GM12878 (cell line): ENCODE results near the gene UBC.

Experiments
- BACH1 ChIP-seq: fragments of 450-650 bp; IDR thresholded peaks from 2 replicates; pipeline ENCODE4 v1.6.1; 2017; ENCODE audit warnings: mild to moderate bottlenecking, borderline replicate concordance
- CREM ChIP-seq: IDR thresholded peaks from 2 replicates; pipeline ENCODE4 v1.6.1; 2014; ENCODE audit warnings: antibody characterized with exemption, low read depth
- EED ChIP-seq: sonication (generic); IDR thresholded peaks from 2 replicates; pipeline ENCODE4 v1.6.1; 2016; ENCODE audit warnings: antibody characterized with exemption, low read depth
- ESRRA ChIP-seq: IDR thresholded peaks from 2 replicates; pipeline ENCODE4 v1.6.1; 2012; ENCODE audit warnings: mild to moderate bottlenecking, low read length, improper control_type of control experiment
- JUND ChIP-seq: IDR thresholded peaks from 2 replicates; pipeline ENCODE4 v1.6.1; 2012; ENCODE audit warnings: low read depth, mild to moderate bottlenecking, low read length, improper control_type of control experiment, moderate library complexity
- NFXL1 ChIP-seq: fragments of 450-650 bp; IDR thresholded peaks from 2 replicates; pipeline ENCODE4 v1.6.1; 2017; ENCODE audit warnings: antibody characterized with exemption, mild to moderate bottlenecking, borderline replicate concordance
- POLR2A ChIP-seq: IDR thresholded peaks from 2 replicates; pipeline ENCODE4 v1.6.1; 2011; ENCODE audit warnings: low read depth, mild to moderate bottlenecking, low read length
- POLR2AphosphoS5 ChIP-seq: IDR thresholded peaks from 2 replicates; pipeline ENCODE4 v1.6.1; 2011; ENCODE audit warnings: mild to moderate bottlenecking, low read length, inconsistent platforms
- WRNIP1 ChIP-seq: IDR thresholded peaks from 2 replicates; pipeline ENCODE4 v1.6.1; 2011; ENCODE audit warnings: low read depth, low read length, improper control_type of control experiment, borderline replicate concordance
- ZNF274 ChIP-seq: IDR thresholded peaks from one replicate; pipeline ENCODE4 v1.8.0; 2011; ENCODE audit not compliant: insufficient read length, insufficient read depth
- TF ChIP-seq, protein P1 (sequence below), 3 experiments: IDR thresholded peaks in 2 of 3; conservative IDR thresholded peaks in 1 of 3; 2 replicates each; pipeline ENCODE4 v1.5.1; 2011; ENCODE audit warnings: low read depth in 3 of 3, low read length in 3 of 3, mild to moderate bottlenecking in 3 of 3, control low read depth in 2 of 3, moderate library complexity in 2 of 3, inconsistent platforms in 1 of 3, mixed read lengths in 1 of 3; ENCODE audit not compliant: control insufficient read depth in 2 of 3, insufficient read depth in 1 of 3; ENCODE audit errors: extremely low read depth in 1 of 3
- TF ChIP-seq, protein P2 (sequence below): fragments of 450-650 bp; IDR thresholded peaks from 2 replicates; pipeline ENCODE4 v1.6.1; 2016; ENCODE audit warnings: mild to moderate bottlenecking
- TF ChIP-seq, protein P3 (sequence below): fragments of 450-650 bp; IDR thresholded peaks from 2 replicates; pipeline ENCODE4 v1.6.1; 2017; ENCODE audit warnings: borderline replicate concordance
- TF ChIP-seq, protein P4 (sequence below): fragments of 450-650 bp; formaldehyde crosslinking; IDR thresholded peaks from 2 replicates; pipeline ENCODE4 v1.4.0; 2022; ENCODE audit warnings: mild to moderate bottlenecking, moderate library complexity

DNA sequence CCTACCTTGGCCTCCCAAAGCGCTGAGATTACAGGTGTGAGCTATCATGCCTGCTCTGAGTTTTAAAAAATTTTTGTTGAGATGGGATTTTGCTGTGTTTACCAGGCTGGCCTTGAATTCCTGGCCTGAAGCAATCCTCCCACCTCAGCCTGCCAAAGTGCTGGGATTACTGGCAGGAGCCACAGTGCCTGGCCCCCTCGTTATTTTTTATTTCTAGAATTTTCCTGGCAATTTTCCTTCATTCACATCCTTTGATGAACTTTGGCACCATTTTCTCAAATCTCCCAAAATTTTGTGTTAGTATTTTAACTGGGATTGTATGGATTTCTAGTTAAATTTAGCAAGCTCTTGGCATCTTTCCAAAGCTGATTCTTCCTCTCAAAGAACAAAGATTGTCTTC lies 26.2 kb downstream of the UBC start:
- no peak for TF ChIP-seq BACH1
- TF ChIP-seq POLR2A: no peak
- TF ChIP-seq, protein P1, sequence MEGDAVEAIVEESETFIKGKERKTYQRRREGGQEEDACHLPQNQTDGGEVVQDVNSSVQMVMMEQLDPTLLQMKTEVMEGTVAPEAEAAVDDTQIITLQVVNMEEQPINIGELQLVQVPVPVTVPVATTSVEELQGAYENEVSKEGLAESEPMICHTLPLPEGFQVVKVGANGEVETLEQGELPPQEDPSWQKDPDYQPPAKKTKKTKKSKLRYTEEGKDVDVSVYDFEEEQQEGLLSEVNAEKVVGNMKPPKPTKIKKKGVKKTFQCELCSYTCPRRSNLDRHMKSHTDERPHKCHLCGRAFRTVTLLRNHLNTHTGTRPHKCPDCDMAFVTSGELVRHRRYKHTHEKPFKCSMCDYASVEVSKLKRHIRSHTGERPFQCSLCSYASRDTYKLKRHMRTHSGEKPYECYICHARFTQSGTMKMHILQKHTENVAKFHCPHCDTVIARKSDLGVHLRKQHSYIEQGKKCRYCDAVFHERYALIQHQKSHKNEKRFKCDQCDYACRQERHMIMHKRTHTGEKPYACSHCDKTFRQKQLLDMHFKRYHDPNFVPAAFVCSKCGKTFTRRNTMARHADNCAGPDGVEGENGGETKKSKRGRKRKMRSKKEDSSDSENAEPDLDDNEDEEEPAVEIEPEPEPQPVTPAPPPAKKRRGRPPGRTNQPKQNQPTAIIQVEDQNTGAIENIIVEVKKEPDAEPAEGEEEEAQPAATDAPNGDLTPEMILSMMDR (IDR thresholded peaks at IDR 0.05 in 2 of 3, conservative IDR thresholded peaks at IDR 0.05 in 1 of 3; ENCODE audit: control insufficient read depth in 2 of 3, extremely low read depth in 1 of 3, insufficient read depth in 1 of 3, low read depth in 3 of 3, low read length in 3 of 3): no peak
- TF ChIP-seq, protein P2, sequence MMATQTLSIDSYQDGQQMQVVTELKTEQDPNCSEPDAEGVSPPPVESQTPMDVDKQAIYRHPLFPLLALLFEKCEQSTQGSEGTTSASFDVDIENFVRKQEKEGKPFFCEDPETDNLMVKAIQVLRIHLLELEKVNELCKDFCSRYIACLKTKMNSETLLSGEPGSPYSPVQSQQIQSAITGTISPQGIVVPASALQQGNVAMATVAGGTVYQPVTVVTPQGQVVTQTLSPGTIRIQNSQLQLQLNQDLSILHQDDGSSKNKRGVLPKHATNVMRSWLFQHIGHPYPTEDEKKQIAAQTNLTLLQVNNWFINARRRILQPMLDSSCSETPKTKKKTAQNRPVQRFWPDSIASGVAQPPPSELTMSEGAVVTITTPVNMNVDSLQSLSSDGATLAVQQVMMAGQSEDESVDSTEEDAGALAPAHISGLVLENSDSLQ: no peak
- TF ChIP-seq CREM: no peak
- no peak for TF ChIP-seq POLR2AphosphoS5
- TF ChIP-seq ESRRA: no peak
- TF ChIP-seq, protein P3, sequence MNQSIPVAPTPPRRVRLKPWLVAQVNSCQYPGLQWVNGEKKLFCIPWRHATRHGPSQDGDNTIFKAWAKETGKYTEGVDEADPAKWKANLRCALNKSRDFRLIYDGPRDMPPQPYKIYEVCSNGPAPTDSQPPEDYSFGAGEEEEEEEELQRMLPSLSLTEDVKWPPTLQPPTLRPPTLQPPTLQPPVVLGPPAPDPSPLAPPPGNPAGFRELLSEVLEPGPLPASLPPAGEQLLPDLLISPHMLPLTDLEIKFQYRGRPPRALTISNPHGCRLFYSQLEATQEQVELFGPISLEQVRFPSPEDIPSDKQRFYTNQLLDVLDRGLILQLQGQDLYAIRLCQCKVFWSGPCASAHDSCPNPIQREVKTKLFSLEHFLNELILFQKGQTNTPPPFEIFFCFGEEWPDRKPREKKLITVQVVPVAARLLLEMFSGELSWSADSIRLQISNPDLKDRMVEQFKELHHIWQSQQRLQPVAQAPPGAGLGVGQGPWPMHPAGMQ: no peak
- TF ChIP-seq, protein P4, sequence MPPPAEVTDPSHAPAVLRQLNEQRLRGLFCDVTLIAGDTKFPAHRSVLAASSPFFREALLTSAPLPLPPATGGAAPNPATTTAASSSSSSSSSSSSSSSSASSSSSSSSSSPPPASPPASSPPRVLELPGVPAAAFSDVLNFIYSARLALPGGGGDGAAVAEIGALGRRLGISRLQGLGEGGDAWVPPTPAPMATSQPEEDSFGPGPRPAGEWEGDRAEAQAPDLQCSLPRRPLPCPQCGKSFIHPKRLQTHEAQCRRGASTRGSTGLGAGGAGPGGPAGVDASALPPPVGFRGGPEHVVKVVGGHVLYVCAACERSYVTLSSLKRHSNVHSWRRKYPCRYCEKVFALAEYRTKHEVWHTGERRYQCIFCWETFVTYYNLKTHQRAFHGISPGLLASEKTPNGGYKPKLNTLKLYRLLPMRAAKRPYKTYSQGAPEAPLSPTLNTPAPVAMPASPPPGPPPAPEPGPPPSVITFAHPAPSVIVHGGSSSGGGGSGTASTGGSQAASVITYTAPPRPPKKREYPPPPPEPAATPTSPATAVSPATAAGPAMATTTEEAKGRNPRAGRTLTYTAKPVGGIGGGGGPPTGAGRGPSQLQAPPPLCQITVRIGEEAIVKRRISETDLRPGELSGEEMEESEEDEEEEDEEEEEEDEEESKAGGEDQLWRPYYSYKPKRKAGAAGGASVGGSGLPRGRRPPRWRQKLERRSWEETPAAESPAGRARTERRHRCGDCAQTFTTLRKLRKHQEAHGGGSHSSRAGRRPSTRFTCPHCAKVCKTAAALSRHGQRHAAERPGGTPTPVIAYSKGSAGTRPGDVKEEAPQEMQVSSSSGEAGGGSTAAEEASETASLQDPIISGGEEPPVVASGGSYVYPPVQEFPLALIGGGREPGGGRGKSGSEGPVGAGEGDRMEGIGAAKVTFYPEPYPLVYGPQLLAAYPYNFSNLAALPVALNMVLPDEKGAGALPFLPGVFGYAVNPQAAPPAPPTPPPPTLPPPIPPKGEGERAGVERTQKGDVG (CRISPR knock-in tag): no peak
- TF ChIP-seq WRNIP1: no peak
- no peak for TF ChIP-seq NFXL1
- no peak for TF ChIP-seq JUND
- TF ChIP-seq ZNF274: no peak
- TF ChIP-seq EED: no peak
